GM23338 (cell line): ENCODE data around the gene LDLRAD2. TPM values are rescaled to one million over a fixed set of nuclear protein-coding genes. Genes with fewer than 3 reads are reported as not detected.

Source experiments
- ATAC-seq: fragments of 200-7000 bp; cut with Tn5 transposase; 3 replicates; pipeline ENCODE4 v1.9.1; 2020
- DNase-seq: peaks from one replicate; pipeline ENCODE4 v3.0.0-alpha.2; 2015; ENCODE audit warnings: low spot score
- H2AFZ ChIP-seq: fragments of 200-600 bp; sonication (generic); 2 replicates; pipeline ENCODE4 v1.8.0; 2016; ENCODE audit warnings: antibody characterized with exemption, mild to moderate bottlenecking, moderate library complexity
- H3F3A ChIP-seq: fragments of 200-600 bp; sonication (generic); replicated peaks from 2 replicates; pipeline ENCODE4 v1.8.0; 2017; ENCODE audit warnings: antibody characterized with exemption, mixed run types, low read depth
- H3K27ac ChIP-seq: fragments of 200-600 bp; sonication (generic); 2 replicates; pipeline ENCODE4 v1.6.1; 2016; ENCODE audit warnings: low read depth
- H3K27me3 ChIP-seq: fragments of 200-600 bp; sonication (generic); 2 replicates; pipeline ENCODE4 v1.8.0; 2016; ENCODE audit warnings: mild to moderate bottlenecking, mixed run types, moderate library complexity; ENCODE audit not compliant: insufficient read depth
- H3K36me3 ChIP-seq: fragments of 200-600 bp; sonication (generic); 2 replicates; pipeline ENCODE4 v1.8.0; 2016; ENCODE audit warnings: mild to moderate bottlenecking; ENCODE audit not compliant: insufficient read depth
- H3K4me1 ChIP-seq: fragments of 200-600 bp; sonication (generic); 2 replicates; pipeline ENCODE4 v1.8.0; 2016; ENCODE audit warnings: mild to moderate bottlenecking, moderate library complexity; ENCODE audit not compliant: insufficient read depth
- H3K4me2 ChIP-seq: fragments of 200-600 bp; sonication (generic); 2 replicates; pipeline ENCODE4 v1.7.1; 2017; ENCODE audit warnings: mixed run types
- H3K4me3 ChIP-seq: fragments of 200-600 bp; sonication (generic); 2 replicates; pipeline ENCODE4 v1.6.1; 2016; ENCODE audit warnings: mixed run types
- H3K79me2 ChIP-seq: fragments of 200-600 bp; sonication (generic); replicated peaks from 2 replicates; pipeline ENCODE4 v1.8.0; 2017; ENCODE audit warnings: mild to moderate bottlenecking; ENCODE audit not compliant: insufficient read depth
- H3K9me2 ChIP-seq: fragments of 200-600 bp; sonication (generic); 2 replicates; pipeline ENCODE4 v1.8.0; 2017; ENCODE audit not compliant: insufficient read depth
- H4K20me1 ChIP-seq: fragments of 200-600 bp; sonication (generic); replicated peaks from 2 replicates; pipeline ENCODE4 v1.8.0; 2017; ENCODE audit warnings: mild to moderate bottlenecking; ENCODE audit not compliant: insufficient read depth
- H3K27ac Mint-ChIP-seq: 2 replicates; pipeline ENCODE4 v1.8.0; 2020; ENCODE audit warnings: inconsistent platforms, mild to moderate bottlenecking, moderate library complexity, mixed read lengths
- H3K27me3 Mint-ChIP-seq: 3 replicates; pipeline ENCODE4 v1.8.0; 2022; ENCODE audit warnings: low read depth, mild to moderate bottlenecking, moderate library complexity, mixed read lengths, inconsistent platforms; ENCODE audit not compliant: insufficient read depth, poor library complexity
- H3K36me3 Mint-ChIP-seq: 3 replicates; pipeline ENCODE4 v1.8.0; 2021; ENCODE audit warnings: low read depth, mild to moderate bottlenecking, inconsistent platforms, moderate library complexity, mixed read lengths
- H3K4me1 Mint-ChIP-seq: 3 replicates; pipeline ENCODE4 v1.8.0; 2020; ENCODE audit warnings: mild to moderate bottlenecking, inconsistent platforms, mixed read lengths
- H3K4me3 Mint-ChIP-seq: 3 replicates; pipeline ENCODE4 v1.8.0; 2021; ENCODE audit warnings: moderate library complexity, mild to moderate bottlenecking, inconsistent platforms, mixed read lengths
- H3K9me3 Mint-ChIP-seq: 3 replicates; pipeline ENCODE4 v1.8.0; 2020; ENCODE audit warnings: moderate library complexity, mild to moderate bottlenecking, inconsistent platforms, mixed read lengths
- EZH2phosphoT487 ChIP-seq: fragments of 200-600 bp; sonication (generic); IDR thresholded peaks from one replicate; pipeline ENCODE4 v1.8.1; 2018; ENCODE audit warnings: antibody characterized with exemption; ENCODE audit not compliant: unreplicated experiment
- ZNF114 ChIP-seq: fragments of 250-450 bp; sonication (Bioruptor Pico); IDR thresholded peaks from 2 replicates; pipeline ENCODE4 v1.5.0; 2020; ENCODE audit warnings: mild to moderate bottlenecking, moderate library complexity
- polyA plus RNA-seq: library from polyadenylated mRNA; unstranded; fragments of >200 nt; fragmentation: Nextera tagmentation; extraction: Ambion mirVana; gene quantifications from 2 replicates; pipeline ENCODE4 v1.2.1, GENCODE V29; 2016
- total RNA-seq: library from RNA; depleted of rRNA; stranded (reverse); fragments of >200 nt; shearing (Covaris generic); gene quantifications from 2 replicates; pipeline ENCODE4 v1.2.3, GENCODE V29; 2014; rRNA removed
- TF ChIP-seq, protein P1 (sequence below): fragments of 250-450 bp; sonication (Bioruptor Pico); IDR thresholded peaks from 2 replicates; pipeline ENCODE4 v1.5.0; 2020; ENCODE audit warnings: mild to moderate bottlenecking, moderate library complexity

Gene LDLRAD2
- total and polyA plus RNA-seq, 2 experiments from 2014 or later = 1.6 to 5.8 TPM

DNA sequence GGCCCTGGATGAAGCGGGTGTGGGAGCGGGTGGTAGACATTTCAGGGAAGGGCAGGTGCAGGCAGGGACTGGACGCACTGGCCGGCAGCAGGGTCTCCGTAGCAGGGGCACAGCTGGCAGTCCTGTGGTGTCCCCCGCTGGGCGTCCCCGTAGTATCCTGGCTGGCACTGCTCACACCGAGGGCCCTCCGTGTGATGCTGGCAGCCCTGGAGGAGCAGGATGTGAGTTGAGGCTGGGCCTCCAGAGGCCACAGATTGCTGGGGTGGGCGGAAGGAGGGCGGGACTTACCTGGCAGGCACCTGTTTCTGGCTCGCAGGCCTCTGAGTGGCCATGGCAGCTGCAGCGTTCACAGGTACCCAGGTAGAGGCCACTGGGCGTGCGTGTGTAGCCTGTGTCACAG, 62.3 kb downstream of the LDLRAD2 start:
- H2AFZ ChIP-seq = no peak overlapping the region
- no peak overlapping the region for H3K27ac ChIP-seq
- no peaks in the 10 kb centered on the region for H3K9me3 Mint-ChIP-seq
- H3K4me1 Mint-ChIP-seq = peaks cover 6% of the 10 kb centered on the region
- peaks cover 5% of the 10 kb centered on the region for H3K27me3 Mint-ChIP-seq
- H3K79me2 ChIP-seq = no peaks in the 10 kb centered on the region
- H3F3A ChIP-seq = no peaks in the 10 kb centered on the region
- no peaks in the 10 kb centered on the region for H4K20me1 ChIP-seq
- H3K36me3 ChIP-seq = peaks cover 6% of the 10 kb centered on the region
- no peak overlapping the region for H3K4me3 ChIP-seq
- H3K27ac Mint-ChIP-seq = no peak overlapping the region
- H3K4me2 ChIP-seq = no peak overlapping the region
- H3K9me2 ChIP-seq = no peaks in the 10 kb centered on the region
- ATAC-seq = no peak
- no peaks in the 10 kb centered on the region for H3K27me3 ChIP-seq
- no peak for DNase-seq
- no peak overlapping the region for H3K4me3 Mint-ChIP-seq
- TF ChIP-seq, protein P1, sequence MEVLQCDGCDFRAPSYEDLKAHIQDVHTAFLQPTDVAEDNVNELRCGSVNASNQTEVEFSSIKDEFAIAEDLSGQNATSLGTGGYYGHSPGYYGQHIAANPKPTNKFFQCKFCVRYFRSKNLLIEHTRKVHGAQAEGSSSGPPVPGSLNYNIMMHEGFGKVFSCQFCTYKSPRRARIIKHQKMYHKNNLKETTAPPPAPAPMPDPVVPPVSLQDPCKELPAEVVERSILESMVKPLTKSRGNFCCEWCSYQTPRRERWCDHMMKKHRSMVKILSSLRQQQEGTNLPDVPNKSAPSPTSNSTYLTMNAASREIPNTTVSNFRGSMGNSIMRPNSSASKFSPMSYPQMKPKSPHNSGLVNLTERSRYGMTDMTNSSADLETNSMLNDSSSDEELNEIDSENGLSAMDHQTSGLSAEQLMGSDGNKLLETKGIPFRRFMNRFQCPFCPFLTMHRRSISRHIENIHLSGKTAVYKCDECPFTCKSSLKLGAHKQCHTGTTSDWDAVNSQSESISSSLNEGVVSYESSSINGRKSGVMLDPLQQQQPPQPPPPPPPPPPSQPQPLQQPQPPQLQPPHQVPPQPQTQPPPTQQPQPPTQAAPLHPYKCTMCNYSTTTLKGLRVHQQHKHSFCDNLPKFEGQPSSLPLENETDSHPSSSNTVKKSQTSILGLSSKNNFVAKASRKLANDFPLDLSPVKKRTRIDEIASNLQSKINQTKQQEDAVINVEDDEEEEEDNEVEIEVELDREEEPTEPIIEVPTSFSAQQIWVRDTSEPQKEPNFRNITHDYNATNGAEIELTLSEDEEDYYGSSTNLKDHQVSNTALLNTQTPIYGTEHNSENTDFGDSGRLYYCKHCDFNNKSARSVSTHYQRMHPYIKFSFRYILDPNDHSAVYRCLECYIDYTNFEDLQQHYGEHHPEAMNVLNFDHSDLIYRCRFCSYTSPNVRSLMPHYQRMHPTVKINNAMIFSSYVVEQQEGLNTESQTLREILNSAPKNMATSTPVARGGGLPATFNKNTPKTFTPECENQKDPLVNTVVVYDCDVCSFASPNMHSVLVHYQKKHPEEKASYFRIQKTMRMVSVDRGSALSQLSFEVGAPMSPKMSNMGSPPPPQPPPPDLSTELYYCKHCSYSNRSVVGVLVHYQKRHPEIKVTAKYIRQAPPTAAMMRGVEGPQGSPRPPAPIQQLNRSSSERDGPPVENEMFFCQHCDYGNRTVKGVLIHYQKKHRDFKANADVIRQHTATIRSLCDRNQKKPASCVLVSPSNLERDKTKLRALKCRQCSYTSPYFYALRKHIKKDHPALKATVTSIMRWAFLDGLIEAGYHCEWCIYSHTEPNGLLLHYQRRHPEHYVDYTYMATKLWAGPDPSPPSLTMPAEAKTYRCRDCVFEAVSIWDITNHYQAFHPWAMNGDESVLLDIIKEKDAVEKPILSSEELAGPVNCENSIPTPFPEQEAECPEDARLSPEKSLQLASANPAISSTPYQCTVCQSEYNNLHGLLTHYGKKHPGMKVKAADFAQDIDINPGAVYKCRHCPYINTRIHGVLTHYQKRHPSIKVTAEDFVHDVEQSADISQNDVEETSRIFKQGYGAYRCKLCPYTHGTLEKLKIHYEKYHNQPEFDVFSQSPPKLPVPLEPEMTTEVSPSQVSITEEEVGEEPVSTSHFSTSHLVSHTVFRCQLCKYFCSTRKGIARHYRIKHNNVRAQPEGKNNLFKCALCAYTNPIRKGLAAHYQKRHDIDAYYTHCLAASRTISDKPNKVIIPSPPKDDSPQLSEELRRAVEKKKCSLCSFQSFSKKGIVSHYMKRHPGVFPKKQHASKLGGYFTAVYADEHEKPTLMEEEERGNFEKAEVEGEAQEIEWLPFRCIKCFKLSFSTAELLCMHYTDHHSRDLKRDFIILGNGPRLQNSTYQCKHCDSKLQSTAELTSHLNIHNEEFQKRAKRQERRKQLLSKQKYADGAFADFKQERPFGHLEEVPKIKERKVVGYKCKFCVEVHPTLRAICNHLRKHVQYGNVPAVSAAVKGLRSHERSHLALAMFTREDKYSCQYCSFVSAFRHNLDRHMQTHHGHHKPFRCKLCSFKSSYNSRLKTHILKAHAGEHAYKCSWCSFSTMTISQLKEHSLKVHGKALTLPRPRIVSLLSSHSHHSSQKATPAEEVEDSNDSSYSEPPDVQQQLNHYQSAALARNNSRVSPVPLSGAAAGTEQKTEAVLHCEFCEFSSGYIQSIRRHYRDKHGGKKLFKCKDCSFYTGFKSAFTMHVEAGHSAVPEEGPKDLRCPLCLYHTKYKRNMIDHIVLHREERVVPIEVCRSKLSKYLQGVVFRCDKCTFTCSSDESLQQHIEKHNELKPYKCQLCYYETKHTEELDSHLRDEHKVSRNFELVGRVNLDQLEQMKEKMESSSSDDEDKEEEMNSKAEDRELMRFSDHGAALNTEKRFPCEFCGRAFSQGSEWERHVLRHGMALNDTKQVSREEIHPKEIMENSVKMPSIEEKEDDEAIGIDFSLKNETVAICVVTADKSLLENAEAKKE = no peak
- TF ChIP-seq EZH2phosphoT487 (no peak), ZNF114 (CRISPR knock-in tag) (no peak)
- peaks cover 37% of the 10 kb centered on the region for H3K36me3 Mint-ChIP-seq
- H3K4me1 ChIP-seq = no peaks in the 10 kb centered on the region

Other genes with a start within 250 kb of the LDLRAD2 start
- gene RAP1GAP, start 142.9 kb upstream of the LDLRAD2 start, total RNA-seq = 5.9 and 6.6 TPM in 2 replicates
- 4.3 and 5.0 TPM in 2 replicates for gene RAP1GAP, start 142.9 kb upstream of the LDLRAD2 start, polyA plus RNA-seq
- 85.9 and 114 TPM in 2 replicates for gene USP48, start 29.1 kb upstream of the LDLRAD2 start, total RNA-seq
- 144 and 151 TPM in 2 replicates for gene USP48, start 29.1 kb upstream of the LDLRAD2 start, polyA plus RNA-seq
- 47.8 and 70.8 TPM in 2 replicates for gene HSPG2, start 125.0 kb downstream of the LDLRAD2 start, total RNA-seq
- 13.3 and 14.9 TPM in 2 replicates for gene HSPG2, start 125.0 kb downstream of the LDLRAD2 start, polyA plus RNA-seq
- gene CELA3B, start 164.8 kb downstream of the LDLRAD2 start, total RNA-seq = not detected in 2 replicates
- not detected in 2 replicates for gene CELA3B, start 164.8 kb downstream of the LDLRAD2 start, polyA plus RNA-seq
- gene CELA3A, start 189.4 kb downstream of the LDLRAD2 start, total RNA-seq = not detected in 2 replicates
- not detected in 2 replicates for gene CELA3A, start 189.4 kb downstream of the LDLRAD2 start, polyA plus RNA-seq
- gene CDC42, start 240.4 kb downstream of the LDLRAD2 start, total RNA-seq = 168 and 184 TPM in 2 replicates
- gene CDC42, start 240.4 kb downstream of the LDLRAD2 start, polyA plus RNA-seq = 118 and 119 TPM in 2 replicates